Panc1 (cell line): ENCODE measurements around the gene HERC5. TPM values are rescaled to one million over a fixed set of nuclear protein-coding genes. Genes with fewer than 3 reads are reported as not detected.
"Not testable (repeated sequence)": the region's sequence is repeated elsewhere in the genome, so short reads cannot be mapped to it uniquely, and the experiment has no call there.

Experiments used
- ATAC-seq: fragments of 200-7000 bp; cut with Tn5 transposase; 2 replicates; pipeline ENCODE4 v1.9.1; 2020; ENCODE audit warnings: mild to moderate bottlenecking, moderate library complexity
- BruUV-seq: library from RNA; stranded (reverse); fragments of 400-500 nt; replicated peaks from 2 replicates; lab custom pipeline; 2021; lab: Mats Ljungman, UMichigan
- CTCF ChIA-PET: fragments of 300-600 bp; sonication (Branson Sonifier 250); formaldehyde crosslinking; loops from one replicate; lab custom pipeline; 2022; ENCODE audit warnings: antibody characterized with exemption; lab: Charles Lee
- POLR2A ChIA-PET: fragments of 300-600 bp; sonication (Branson Sonifier 250); formaldehyde crosslinking; loops from one replicate; lab custom pipeline; 2022; ENCODE audit warnings: antibody characterized with exemption; lab: Charles Lee
- DNase-seq: peaks from one replicate; pipeline ENCODE4 v3.0.0-alpha.2; 2010; ENCODE audit warnings: low read depth, low spot score
- H3K27ac ChIP-seq: 2 replicates; pipeline ENCODE4 v1.5.1; 2011; ENCODE audit warnings: mild to moderate bottlenecking, low read length, inconsistent platforms
- H3K27me3 ChIP-seq: fragments of 200-500 bp; sonication (Bioruptor generic); 2 replicates; pipeline ENCODE4 v1.6.0; 2014; ENCODE audit warnings: low read length, inconsistent platforms; ENCODE audit not compliant: control insufficient read depth, insufficient read depth
- H3K36me3 ChIP-seq: fragments of 200-500 bp; sonication (Bioruptor generic); 2 replicates; pipeline ENCODE4 v1.5.1; 2014; ENCODE audit warnings: inconsistent platforms, mild to moderate bottlenecking, low read length, moderate library complexity; ENCODE audit not compliant: control insufficient read depth, insufficient read depth
- H3K4me1 ChIP-seq: 2 replicates; pipeline ENCODE4 v1.5.1; 2011; ENCODE audit warnings: inconsistent platforms, mild to moderate bottlenecking, low read length, moderate library complexity; ENCODE audit not compliant: control insufficient read depth, insufficient read depth
- H3K4me3 ChIP-seq, 2 experiments: 2 replicates each; pipeline ENCODE4 v1.5.1; 2011 to 2012; ENCODE audit warnings: low read depth in 2 of 2, low read length in 2 of 2, mild to moderate bottlenecking in 2 of 2, inconsistent platforms in 1 of 2, moderate library complexity in 1 of 2
- H3K9me3 ChIP-seq: fragments of 200-500 bp; sonication (Bioruptor generic); 2 replicates; pipeline ENCODE4 v1.5.1; 2014; ENCODE audit warnings: low read depth, mild to moderate bottlenecking, inconsistent platforms, low read length, moderate library complexity; ENCODE audit not compliant: control insufficient read depth, insufficient read depth
- POLR2AphosphoS5 ChIP-seq: IDR thresholded peaks from 2 replicates; pipeline ENCODE4 v1.6.1; 2012; ENCODE audit warnings: mild to moderate bottlenecking, low read depth, low read length, moderate library complexity
- SIN3A ChIP-seq: IDR thresholded peaks from 2 replicates; pipeline ENCODE4 v1.6.1; 2012; ENCODE audit warnings: low read depth, mild to moderate bottlenecking, low read length, moderate library complexity, borderline replicate concordance; ENCODE audit not compliant: insufficient read depth
- TCF7L2 ChIP-seq: IDR thresholded peaks from 2 replicates; pipeline ENCODE4 v1.6.1; 2011; ENCODE audit warnings: mild to moderate bottlenecking, low read depth, low read length, inconsistent platforms
- in situ Hi-C: cut with HindIII; loops from 2 replicates; pipeline ENCODE4 v1.10.0; 2016; ENCODE audit warnings: low sequenced_read_pairs, low pct_unique_long_range_greater_than_20kb
- intact Hi-C: fragments of 100-400 bp; cut with micrococcal nuclease; formaldehyde crosslinking; loops from one replicate; pipeline ENCODE4 v1.10.0; 2022; ENCODE audit not compliant: unreplicated experiment
- total RNA-seq: library from RNA; stranded (reverse); gene quantifications from one replicate; pipeline ENCODE4 v1.2.1, GENCODE V29; 2021; ENCODE audit not compliant: unreplicated experiment
- TF ChIP-seq, protein P1 (sequence below), 2 experiments: IDR thresholded peaks; 2 replicates each; pipeline ENCODE4 v1.6.1; 2011 to 2012; ENCODE audit warnings: low read depth in 2 of 2, control low read depth in 1 of 2, low read length in 1 of 2, mild to moderate bottlenecking in 1 of 2, moderate library complexity in 1 of 2; ENCODE audit not compliant: insufficient read depth in 1 of 2
- TF ChIP-seq, protein P2 (sequence below): fragments of 450-650 bp; IDR thresholded peaks from 2 replicates; pipeline ENCODE4 v1.5.1; 2017; ENCODE audit warnings: mild to moderate bottlenecking

HERC5 gene
- total RNA-seq, 1 experiment from 2014 or later = 6.7 TPM

DNA sequence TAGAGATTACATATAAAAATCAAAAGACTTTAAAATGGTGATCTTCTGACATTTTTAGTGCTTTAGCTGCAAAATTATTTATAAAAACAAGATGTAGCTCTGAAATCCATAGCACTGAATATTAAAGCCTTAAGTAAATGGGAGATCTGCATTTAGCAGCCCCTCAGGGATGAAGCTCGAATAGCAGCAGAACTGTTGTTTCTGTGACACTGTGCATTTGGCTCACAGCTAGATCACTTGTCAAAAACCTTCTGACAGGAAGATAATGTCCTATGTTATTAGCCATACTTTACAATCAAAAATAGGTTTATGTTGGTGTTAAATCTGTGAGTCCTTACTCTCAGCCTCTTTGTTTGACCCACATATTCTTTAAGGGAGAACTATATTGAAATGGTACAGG lies 80.8 kb downstream of the HERC5 start:
- CTCF ChIA-PET = no interaction called here
- Histone ChIP-seq H3K4me3 (no peak overlapping the region), H3K4me1 (no peaks in the 10 kb centered on the region), H3K9me3 (no peaks in the 10 kb centered on the region), H3K27me3 (no peaks in the 10 kb centered on the region), H3K27ac (no peak overlapping the region), H3K36me3 (no peaks in the 10 kb centered on the region)
- TF ChIP-seq POLR2AphosphoS5 (no peak), SIN3A (no peak), TCF7L2 (no peak)
- TF ChIP-seq, protein P1, sequence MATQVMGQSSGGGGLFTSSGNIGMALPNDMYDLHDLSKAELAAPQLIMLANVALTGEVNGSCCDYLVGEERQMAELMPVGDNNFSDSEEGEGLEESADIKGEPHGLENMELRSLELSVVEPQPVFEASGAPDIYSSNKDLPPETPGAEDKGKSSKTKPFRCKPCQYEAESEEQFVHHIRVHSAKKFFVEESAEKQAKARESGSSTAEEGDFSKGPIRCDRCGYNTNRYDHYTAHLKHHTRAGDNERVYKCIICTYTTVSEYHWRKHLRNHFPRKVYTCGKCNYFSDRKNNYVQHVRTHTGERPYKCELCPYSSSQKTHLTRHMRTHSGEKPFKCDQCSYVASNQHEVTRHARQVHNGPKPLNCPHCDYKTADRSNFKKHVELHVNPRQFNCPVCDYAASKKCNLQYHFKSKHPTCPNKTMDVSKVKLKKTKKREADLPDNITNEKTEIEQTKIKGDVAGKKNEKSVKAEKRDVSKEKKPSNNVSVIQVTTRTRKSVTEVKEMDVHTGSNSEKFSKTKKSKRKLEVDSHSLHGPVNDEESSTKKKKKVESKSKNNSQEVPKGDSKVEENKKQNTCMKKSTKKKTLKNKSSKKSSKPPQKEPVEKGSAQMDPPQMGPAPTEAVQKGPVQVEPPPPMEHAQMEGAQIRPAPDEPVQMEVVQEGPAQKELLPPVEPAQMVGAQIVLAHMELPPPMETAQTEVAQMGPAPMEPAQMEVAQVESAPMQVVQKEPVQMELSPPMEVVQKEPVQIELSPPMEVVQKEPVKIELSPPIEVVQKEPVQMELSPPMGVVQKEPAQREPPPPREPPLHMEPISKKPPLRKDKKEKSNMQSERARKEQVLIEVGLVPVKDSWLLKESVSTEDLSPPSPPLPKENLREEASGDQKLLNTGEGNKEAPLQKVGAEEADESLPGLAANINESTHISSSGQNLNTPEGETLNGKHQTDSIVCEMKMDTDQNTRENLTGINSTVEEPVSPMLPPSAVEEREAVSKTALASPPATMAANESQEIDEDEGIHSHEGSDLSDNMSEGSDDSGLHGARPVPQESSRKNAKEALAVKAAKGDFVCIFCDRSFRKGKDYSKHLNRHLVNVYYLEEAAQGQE (IDR thresholded peaks at IDR 0.05; ENCODE audit: insufficient read depth in 1 of 2, low read depth in 2 of 2, low read length in 1 of 2) = no peak
- TF ChIP-seq, protein P2, sequence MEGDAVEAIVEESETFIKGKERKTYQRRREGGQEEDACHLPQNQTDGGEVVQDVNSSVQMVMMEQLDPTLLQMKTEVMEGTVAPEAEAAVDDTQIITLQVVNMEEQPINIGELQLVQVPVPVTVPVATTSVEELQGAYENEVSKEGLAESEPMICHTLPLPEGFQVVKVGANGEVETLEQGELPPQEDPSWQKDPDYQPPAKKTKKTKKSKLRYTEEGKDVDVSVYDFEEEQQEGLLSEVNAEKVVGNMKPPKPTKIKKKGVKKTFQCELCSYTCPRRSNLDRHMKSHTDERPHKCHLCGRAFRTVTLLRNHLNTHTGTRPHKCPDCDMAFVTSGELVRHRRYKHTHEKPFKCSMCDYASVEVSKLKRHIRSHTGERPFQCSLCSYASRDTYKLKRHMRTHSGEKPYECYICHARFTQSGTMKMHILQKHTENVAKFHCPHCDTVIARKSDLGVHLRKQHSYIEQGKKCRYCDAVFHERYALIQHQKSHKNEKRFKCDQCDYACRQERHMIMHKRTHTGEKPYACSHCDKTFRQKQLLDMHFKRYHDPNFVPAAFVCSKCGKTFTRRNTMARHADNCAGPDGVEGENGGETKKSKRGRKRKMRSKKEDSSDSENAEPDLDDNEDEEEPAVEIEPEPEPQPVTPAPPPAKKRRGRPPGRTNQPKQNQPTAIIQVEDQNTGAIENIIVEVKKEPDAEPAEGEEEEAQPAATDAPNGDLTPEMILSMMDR = no peak
- POLR2A ChIA-PET = no interaction called here
- in situ Hi-C loops = no loop called here
- BruUV-seq = no TSS peak
- DNase-seq (no peak), ATAC-seq (no peak)
- intact Hi-C loops = loop anchor here (10.0 kb wide), 1 partner anchor 267 kb away; no protein-coding TSS in a partner anchor

DNA sequence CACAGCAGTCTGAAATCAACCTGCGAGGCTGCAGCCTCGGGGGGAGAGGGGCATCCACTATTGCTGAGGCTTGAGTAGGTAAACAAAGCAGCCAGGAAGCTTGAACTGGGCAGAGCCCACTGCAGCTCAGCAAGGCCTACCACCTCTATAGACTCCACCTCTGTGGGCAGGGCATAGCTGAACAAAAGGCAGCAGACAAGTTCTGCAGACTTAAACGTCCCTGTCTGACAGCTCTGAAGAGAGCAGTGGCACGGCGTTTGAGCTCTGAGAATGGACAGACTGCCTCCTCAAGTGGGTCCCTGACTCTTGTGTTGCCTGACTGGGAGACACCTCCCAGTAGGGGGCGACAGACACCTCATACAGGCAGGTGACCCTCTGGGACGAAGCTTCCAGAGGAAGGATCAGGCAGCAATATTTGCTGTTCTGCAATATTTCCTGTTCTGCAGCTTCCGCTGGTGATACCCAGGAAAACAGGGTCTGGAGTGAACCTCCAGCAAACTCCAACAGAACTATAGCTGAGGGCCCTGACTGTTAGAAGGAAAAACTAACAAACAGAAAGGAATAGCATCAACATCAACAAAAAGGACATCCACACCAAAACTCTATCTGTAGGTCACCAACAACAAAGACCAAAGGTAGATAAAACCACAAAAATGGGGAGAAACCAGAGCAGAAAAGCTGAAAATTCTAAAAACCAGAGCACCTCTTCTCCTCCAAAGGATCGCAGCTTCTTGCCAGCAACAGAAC lies 82.6 kb downstream of the HERC5 start:
- TF ChIP-seq, protein P2 = peak; percentile 56
- BruUV-seq, H3K36me3 ChIP-seq, ATAC-seq, H3K4me1 ChIP-seq, H3K9me3 ChIP-seq, POLR2A ChIA-PET, in situ Hi-C loops, H3K27ac ChIP-seq, DNase-seq, H3K4me3 ChIP-seq, H3K27me3 ChIP-seq: not testable (repeated sequence)
- CTCF ChIA-PET = interaction anchor here (0.6 to 1.0 kb wide), 3 partner anchors 75 to 484 kb away, joined by 3 to 7 read pairs (median 3); no protein-coding TSS in a partner anchor
- intact Hi-C loops = loop anchor here (10.0 kb wide), 1 partner anchor 265 kb away; no protein-coding TSS in a partner anchor
